Measurements from ENCODE around the gene C1orf21.

DNA sequence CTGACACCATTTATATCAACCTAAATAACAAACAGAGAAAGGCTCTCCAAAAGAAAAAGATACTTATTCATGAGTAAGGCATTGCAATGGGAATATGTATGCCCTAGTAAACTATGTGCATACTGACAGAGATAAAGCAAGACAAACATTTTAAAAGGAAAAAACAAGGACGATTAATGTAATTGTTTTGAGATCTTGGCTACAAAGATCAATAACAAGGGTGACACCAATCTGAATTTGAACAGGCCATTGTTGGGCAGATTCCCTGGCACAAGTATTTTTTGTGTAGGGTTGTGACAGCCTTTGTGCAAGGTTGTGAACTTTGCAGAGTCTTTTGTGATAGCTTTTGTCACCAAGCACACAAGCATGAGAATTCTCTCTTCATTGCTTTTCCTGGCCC lies 282.6 kb downstream of the C1orf21 start:
- TF ChIP-seq, protein P1, sequence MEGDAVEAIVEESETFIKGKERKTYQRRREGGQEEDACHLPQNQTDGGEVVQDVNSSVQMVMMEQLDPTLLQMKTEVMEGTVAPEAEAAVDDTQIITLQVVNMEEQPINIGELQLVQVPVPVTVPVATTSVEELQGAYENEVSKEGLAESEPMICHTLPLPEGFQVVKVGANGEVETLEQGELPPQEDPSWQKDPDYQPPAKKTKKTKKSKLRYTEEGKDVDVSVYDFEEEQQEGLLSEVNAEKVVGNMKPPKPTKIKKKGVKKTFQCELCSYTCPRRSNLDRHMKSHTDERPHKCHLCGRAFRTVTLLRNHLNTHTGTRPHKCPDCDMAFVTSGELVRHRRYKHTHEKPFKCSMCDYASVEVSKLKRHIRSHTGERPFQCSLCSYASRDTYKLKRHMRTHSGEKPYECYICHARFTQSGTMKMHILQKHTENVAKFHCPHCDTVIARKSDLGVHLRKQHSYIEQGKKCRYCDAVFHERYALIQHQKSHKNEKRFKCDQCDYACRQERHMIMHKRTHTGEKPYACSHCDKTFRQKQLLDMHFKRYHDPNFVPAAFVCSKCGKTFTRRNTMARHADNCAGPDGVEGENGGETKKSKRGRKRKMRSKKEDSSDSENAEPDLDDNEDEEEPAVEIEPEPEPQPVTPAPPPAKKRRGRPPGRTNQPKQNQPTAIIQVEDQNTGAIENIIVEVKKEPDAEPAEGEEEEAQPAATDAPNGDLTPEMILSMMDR (optimal IDR thresholded peaks at IDR 0.05 in 1 of 3, IDR thresholded peaks at IDR 0.05 in 1 of 3, conservative IDR thresholded peaks at IDR 0.05 in 1 of 3; ENCODE audit: extremely low read depth in 1 of 3, insufficient read depth in 2 of 3, low read length in 3 of 3) = no peak
- no peak for TF ChIP-seq EZH2 (IDR thresholded peaks at IDR 0.05; ENCODE audit: low read length)
